Bronchial epithelial cell (primary cell): Measurements from ENCODE around the gene USP51. TPM values are rescaled to one million over a fixed set of nuclear protein-coding genes. Genes with fewer than 3 reads are reported as not detected.
A peak's percentile ranks its signal among the peaks of the same experiment; 100 is the strongest.
"Not testable (repeated sequence)": the region's sequence is repeated elsewhere in the genome, so short reads cannot be mapped to it uniquely, and the experiment has no call there.

Experiments
- DNase-seq: peaks from one replicate; pipeline ENCODE4 v3.0.0-alpha.2; 2010; ENCODE audit warnings: low read depth
- FAIRE-seq: peaks from 2 replicates; lab custom pipeline; 2011; peaks lifted over from hg19 to GRCh38; lab: Jason Lieb, UNC
- H3K27me3 ChIP-seq: 2 replicates; pipeline ENCODE4 v1.5.1; 2011; ENCODE audit warnings: low read length; ENCODE audit not compliant: control insufficient read depth, insufficient read depth
- H3K36me3 ChIP-seq: 2 replicates; pipeline ENCODE4 v1.5.1; 2011; ENCODE audit warnings: low read length; ENCODE audit not compliant: control insufficient read depth, insufficient read depth
- H3K4me3 ChIP-seq: 2 replicates; pipeline ENCODE4 v1.5.1; 2011; ENCODE audit warnings: mild to moderate bottlenecking, low read depth, low read length, control low read depth
- total RNA-seq: library from RNA; depleted of rRNA; stranded (reverse); fragments of >200 nt; gene quantifications from 2 replicates; pipeline ENCODE4 v1.2.1, GENCODE V29; 2014
- TF ChIP-seq, protein P1 (sequence below): IDR thresholded peaks from 2 replicates; pipeline ENCODE4 v1.5.1; 2011; ENCODE audit warnings: mild to moderate bottlenecking, moderate library complexity, low read length, control low read depth, inconsistent platforms; ENCODE audit not compliant: insufficient read depth, severe bottlenecking

The USP51 gene
- total RNA-seq, 1 donor from 2014 or later: 0.26 TPM

DNA sequence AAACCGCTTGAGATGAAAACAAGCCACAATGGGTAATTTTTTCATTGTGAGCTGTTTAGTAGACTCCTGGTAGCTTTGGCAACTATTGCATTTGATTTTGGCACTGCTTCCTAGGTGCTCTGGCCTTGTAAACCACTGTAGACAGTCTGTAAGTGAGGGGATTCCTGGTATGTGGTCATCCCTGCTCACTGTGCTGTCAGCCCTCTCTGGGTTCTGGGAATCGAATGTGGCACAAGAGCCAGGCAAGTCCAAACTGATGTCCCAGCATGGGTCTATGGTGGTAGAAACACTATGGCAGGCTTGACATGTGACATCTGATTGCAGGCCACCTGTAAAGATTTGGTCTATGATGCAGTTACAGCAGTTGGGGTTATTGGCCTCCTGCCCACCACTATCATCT is 2.5 kb downstream of the USP51 start:
- FAIRE-seq (no peak), DNase-seq (no peak)
- H3K36me3 ChIP-seq: no peaks in the 10 kb centered on the region
- TF ChIP-seq, protein P1, sequence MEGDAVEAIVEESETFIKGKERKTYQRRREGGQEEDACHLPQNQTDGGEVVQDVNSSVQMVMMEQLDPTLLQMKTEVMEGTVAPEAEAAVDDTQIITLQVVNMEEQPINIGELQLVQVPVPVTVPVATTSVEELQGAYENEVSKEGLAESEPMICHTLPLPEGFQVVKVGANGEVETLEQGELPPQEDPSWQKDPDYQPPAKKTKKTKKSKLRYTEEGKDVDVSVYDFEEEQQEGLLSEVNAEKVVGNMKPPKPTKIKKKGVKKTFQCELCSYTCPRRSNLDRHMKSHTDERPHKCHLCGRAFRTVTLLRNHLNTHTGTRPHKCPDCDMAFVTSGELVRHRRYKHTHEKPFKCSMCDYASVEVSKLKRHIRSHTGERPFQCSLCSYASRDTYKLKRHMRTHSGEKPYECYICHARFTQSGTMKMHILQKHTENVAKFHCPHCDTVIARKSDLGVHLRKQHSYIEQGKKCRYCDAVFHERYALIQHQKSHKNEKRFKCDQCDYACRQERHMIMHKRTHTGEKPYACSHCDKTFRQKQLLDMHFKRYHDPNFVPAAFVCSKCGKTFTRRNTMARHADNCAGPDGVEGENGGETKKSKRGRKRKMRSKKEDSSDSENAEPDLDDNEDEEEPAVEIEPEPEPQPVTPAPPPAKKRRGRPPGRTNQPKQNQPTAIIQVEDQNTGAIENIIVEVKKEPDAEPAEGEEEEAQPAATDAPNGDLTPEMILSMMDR: no peak
- no peak overlapping the region for H3K4me3 ChIP-seq
- H3K27me3 ChIP-seq: no peaks in the 10 kb centered on the region

- FAIRE-seq (no peak), DNase-seq (peak; percentile 71)
- TF ChIP-seq, protein P1: no peak
- no peak overlapping the region for H3K4me3 ChIP-seq
- H3K36me3 ChIP-seq: no peaks in the 10 kb centered on the region
- H3K27me3 ChIP-seq: no peaks in the 10 kb centered on the region
Observed at GRCh38 chrX:55486736-55487135, 2.9 kb downstream of the USP51 start.

GRCh38 chrX:55484948-55485347 is 4.7 kb downstream of the USP51 start:
- H3K27me3 ChIP-seq: no peaks in the 10 kb centered on the region
- DNase-seq (no peak), FAIRE-seq (no peak)
- H3K36me3 ChIP-seq: no peaks in the 10 kb centered on the region
- H3K4me3 ChIP-seq: no peak overlapping the region
- TF ChIP-seq, protein P1: no peak

- TF ChIP-seq, protein P1: no peak
- Histone ChIP-seq H3K27me3 (no peaks in the 10 kb centered on the region), H3K4me3 (no peak overlapping the region), H3K36me3 (no peaks in the 10 kb centered on the region)
- no peak for DNase-seq
- no peak for FAIRE-seq
Observed at GRCh38 chrX:55480390-55481062, 9.1 kb downstream of the USP51 start.

GRCh38 chrX:55479956-55480355 is 9.7 kb downstream of the USP51 start:
- not testable (repeated sequence) for FAIRE-seq, H3K27me3 ChIP-seq, H3K4me3 ChIP-seq, DNase-seq, H3K36me3 ChIP-seq

DNA sequence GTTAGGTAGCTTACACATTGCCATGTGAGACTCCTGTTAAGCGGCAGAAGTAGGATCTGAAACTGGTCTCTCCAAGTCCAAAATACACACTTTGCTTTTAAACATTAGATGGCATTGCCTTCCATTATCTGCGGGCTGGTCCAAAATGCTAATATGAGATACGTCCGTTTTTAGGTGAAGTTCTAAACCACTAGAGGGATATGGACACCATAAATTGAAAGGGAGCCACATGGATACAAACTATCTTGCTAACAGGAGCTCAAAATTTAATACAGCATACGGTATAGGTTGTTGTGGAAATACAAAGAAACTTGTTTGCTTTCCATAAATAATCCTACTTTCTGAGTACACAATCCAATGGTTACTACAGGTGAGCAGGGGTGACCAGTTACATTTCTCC is 23.9 kb downstream of the USP51 start:
- not testable (repeated sequence) for DNase-seq, FAIRE-seq, H3K4me3 ChIP-seq, H3K27me3 ChIP-seq, H3K36me3 ChIP-seq

DNA sequence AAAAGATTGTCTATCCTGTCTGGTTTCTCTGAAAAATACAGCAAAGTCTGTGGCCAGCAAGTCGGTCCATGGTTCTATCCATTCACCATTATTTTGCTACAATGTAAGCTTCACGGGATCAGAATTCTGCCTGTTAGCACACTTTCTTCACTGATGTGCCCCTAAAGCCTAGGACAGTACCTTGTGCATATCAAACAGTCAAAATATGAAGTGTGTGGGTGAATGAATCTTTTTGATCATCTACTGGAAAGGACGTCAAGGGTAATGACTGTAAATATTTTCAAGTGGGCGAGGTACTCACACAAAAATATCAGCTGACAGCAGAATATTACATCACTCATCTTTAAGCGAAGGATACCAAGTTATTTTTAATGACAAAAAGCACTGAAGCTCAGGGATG is 24.5 kb downstream of the USP51 start:
- not testable (repeated sequence) for H3K27me3 ChIP-seq, DNase-seq, FAIRE-seq, H3K4me3 ChIP-seq, H3K36me3 ChIP-seq

DNA sequence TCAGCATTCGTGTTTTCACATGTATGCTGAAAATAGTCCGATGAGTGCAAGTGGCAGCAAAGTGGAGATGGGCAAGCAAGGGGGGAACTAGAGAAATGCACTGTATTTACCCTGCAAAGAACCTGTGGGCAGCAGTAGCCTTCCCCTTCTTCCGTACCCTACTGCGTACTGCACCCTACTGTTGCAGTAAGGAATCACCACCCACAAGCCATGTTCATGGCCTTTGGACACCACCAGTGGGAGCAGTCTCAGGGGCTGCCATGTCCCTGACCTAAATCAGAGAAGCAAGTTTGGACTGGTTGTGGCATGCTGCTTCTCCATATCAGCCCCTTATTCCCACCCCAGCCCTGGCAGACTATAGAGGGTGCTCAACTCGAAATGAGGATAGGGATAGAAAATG is 25.6 kb downstream of the USP51 start:
- FAIRE-seq, H3K4me3 ChIP-seq, H3K27me3 ChIP-seq, DNase-seq, H3K36me3 ChIP-seq: not testable (repeated sequence)

DNA sequence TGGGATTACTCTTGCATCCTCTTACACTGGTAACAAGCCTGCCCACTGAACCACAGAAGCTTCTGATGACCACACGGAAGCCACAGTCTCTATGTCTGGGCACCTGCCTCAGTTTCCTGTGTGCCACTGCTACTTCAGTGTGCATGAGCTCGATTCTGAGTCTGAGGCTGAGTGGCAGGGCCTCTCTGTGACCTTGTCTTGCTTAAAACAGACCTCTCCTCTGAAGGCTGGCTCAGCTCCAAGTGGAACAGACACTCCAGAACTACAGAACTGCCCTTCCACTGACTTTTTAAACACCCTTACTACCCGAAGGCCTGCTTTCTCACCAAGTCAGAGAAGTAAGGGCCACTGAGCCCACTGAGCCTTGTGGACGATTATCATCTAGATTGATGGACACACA is 29.7 kb downstream of the USP51 start:
- not testable (repeated sequence) for H3K27me3 ChIP-seq, DNase-seq
- FAIRE-seq: peak; percentile 94

DNA sequence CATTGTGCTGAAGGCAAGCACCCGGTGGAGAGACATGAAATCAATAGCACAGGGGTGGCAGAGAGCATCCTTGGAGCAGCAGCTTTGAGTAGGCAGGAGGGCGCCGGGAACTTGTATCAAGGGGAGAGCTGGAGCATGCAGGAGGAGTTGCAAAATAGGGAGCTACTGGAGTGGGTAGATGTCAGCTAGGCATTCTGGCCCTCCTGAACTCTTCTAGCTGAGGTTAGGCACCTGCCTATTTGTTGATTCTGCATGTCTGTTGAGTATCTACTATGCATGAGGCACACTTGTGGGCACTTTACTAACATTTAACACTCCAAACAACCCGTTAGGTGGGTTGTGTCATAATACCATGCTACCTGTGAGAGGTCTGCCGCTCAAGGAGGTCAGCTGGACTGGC is 30.2 kb downstream of the USP51 start:
- H3K36me3 ChIP-seq, H3K4me3 ChIP-seq, H3K27me3 ChIP-seq, DNase-seq: not testable (repeated sequence)
- FAIRE-seq: peak; percentile 90

More for the DNA sequence above, 29.7 kb downstream of the USP51 start:
- not testable (repeated sequence) for H3K36me3 ChIP-seq, H3K4me3 ChIP-seq
